K562 (cell line): ENCODE data around the gene BBS5. TPM values are rescaled to one million over a fixed set of nuclear protein-coding genes. Genes with fewer than 3 reads are reported as not detected.
"Not testable (repeated sequence)": the region's sequence is repeated elsewhere in the genome, so short reads cannot be mapped to it uniquely, and the experiment has no call there.

Experiments
- ATAC-seq: fragments of 200-7000 bp; cut with Tn5 transposase; 3 replicates; pipeline ENCODE4 v1.9.1; 2020; ENCODE audit warnings: moderate library complexity
- BruUV-seq: library from RNA; stranded (reverse); fragments of 400-500 nt; replicated peaks from 2 replicates; lab custom pipeline; 2021; lab: Mats Ljungman, UMichigan
- CTCF ChIA-PET: fragments of 300-600 bp; formaldehyde crosslinking; extraction: SDS; loops from one replicate; lab custom pipeline; 2021; ENCODE audit warnings: low intra/inter-chr PET ratio; lab: Yijun Ruan, JAX
- POLR2A ChIA-PET: fragments of 300-600, 350-650 bp; sonication (Branson Sonifier 250); formaldehyde crosslinking; extraction: SDS; loops from one replicate; lab custom pipeline; 2021; ENCODE audit warnings: antibody characterized with exemption, inconsistent platforms; lab: Yijun Ruan, JAX
- DNase-seq, 4 experiments: peaks; one replicate each; pipeline versions ENCODE4 v3.0.0 to v3.0.0-alpha.2; 2011 to 2018; ENCODE audit warnings: low spot score in 3 of 4, mixed read lengths in 3 of 4; ENCODE audit errors: extremely low read depth in 1 of 4
- FAIRE-seq: peaks from 2 replicates; lab custom pipeline; 2011; peaks lifted over from hg19 to GRCh38; lab: Jason Lieb, UNC
- H2AFZ ChIP-seq: 2 replicates; pipeline ENCODE4 v1.6.0; 2011; ENCODE audit warnings: low read depth, low read length, control low read depth, inconsistent platforms
- H3K27ac ChIP-seq: fragments of 200-600 bp; 3 replicates; pipeline ENCODE4 v1.8.0; 2011; ENCODE audit warnings: low read depth, mild to moderate bottlenecking, control low read depth, inconsistent platforms, low read length, moderate library complexity, mixed read lengths; ENCODE audit errors: extremely low read depth
- H3K27me3 ChIP-seq, 2 experiments: fragments of 300-600 bp in 1 of 2; 2 replicates in 1 of 2; 3 replicates in 1 of 2; pipeline versions ENCODE4 v1.6.0 to v1.8.0; 2011; ENCODE audit warnings: inconsistent platforms in 2 of 2, low read length in 2 of 2, mild to moderate bottlenecking in 1 of 2, mixed read lengths in 1 of 2, moderate library complexity in 1 of 2; ENCODE audit not compliant: control insufficient read depth in 2 of 2, insufficient read depth in 2 of 2
- H3K36me3 ChIP-seq: fragments of 300-600 bp; 3 replicates; pipeline ENCODE4 v1.8.0; 2011; ENCODE audit warnings: mild to moderate bottlenecking, low read length, inconsistent platforms; ENCODE audit not compliant: control insufficient read depth, insufficient read depth
- H3K4me1 ChIP-seq, 2 experiments: fragments of 200-600 bp in 1 of 2; replicated peaks in 1 of 2; 2 replicates in 1 of 2; 3 replicates in 1 of 2; pipeline versions ENCODE4 v1.5.1 to v1.8.0; 2011; ENCODE audit warnings: inconsistent platforms in 2 of 2, low read length in 2 of 2, mild to moderate bottlenecking in 1 of 2, mixed read lengths in 1 of 2, moderate library complexity in 1 of 2; ENCODE audit not compliant: control insufficient read depth in 2 of 2, insufficient read depth in 2 of 2
- H3K4me2 ChIP-seq: 2 replicates; pipeline ENCODE4 v1.6.1; 2011; ENCODE audit warnings: low read length, control low read depth, inconsistent platforms, mixed read lengths; ENCODE audit not compliant: insufficient read depth
- H3K4me3 ChIP-seq: fragments of 200-600 bp; sonication (generic), shearing (Covaris generic); 2 replicates; pipeline ENCODE4 v1.5.1; 2016; ENCODE audit warnings: control low read depth, inconsistent platforms
- H3K79me2 ChIP-seq: fragments of 200-600 bp; 3 replicates; pipeline ENCODE4 v1.8.0; 2011; ENCODE audit warnings: low read length, inconsistent platforms; ENCODE audit not compliant: control insufficient read depth, insufficient read depth
- H3K9ac ChIP-seq, 2 experiments: 2 replicates each; pipeline versions ENCODE4 v1.6.0 to v1.6.1; 2011; ENCODE audit warnings: low read depth in 2 of 2, low read length in 2 of 2, control low read depth in 1 of 2, inconsistent platforms in 1 of 2, mild to moderate bottlenecking in 1 of 2, mixed read lengths in 1 of 2; ENCODE audit not compliant: insufficient read depth in 1 of 2
- H3K9me1 ChIP-seq: one replicate; pipeline ENCODE4 v1.6.0; 2011; ENCODE audit warnings: inconsistent platforms, mild to moderate bottlenecking, low read length, moderate library complexity; ENCODE audit not compliant: control insufficient read depth, insufficient read depth
- H3K9me3 ChIP-seq: replicated peaks from 2 replicates; pipeline ENCODE4 v1.5.1; 2011; ENCODE audit warnings: low read depth, low read length, inconsistent platforms; ENCODE audit not compliant: control insufficient read depth, insufficient read depth
- H4K20me1 ChIP-seq: replicated peaks from 2 replicates; pipeline ENCODE4 v1.6.1; 2011; ENCODE audit warnings: low read length, inconsistent platforms, mixed read lengths; ENCODE audit not compliant: control insufficient read depth, insufficient read depth
- HDAC6 ChIP-seq: IDR thresholded peaks from 2 replicates; pipeline ENCODE4 v1.6.1; 2012; ENCODE audit warnings: low read depth, mild to moderate bottlenecking, control low read depth, inconsistent platforms, low read length, moderate library complexity
- MEIS2 ChIP-seq: fragments of 450-650 bp; IDR thresholded peaks from 2 replicates; pipeline ENCODE4 v1.6.1; 2014; ENCODE audit warnings: mild to moderate bottlenecking; ENCODE audit not compliant: partially characterized antibody
- SAFB2 ChIP-seq: fragments of 200-400 bp; formaldehyde crosslinking; IDR thresholded peaks from 2 replicates; pipeline ENCODE4 v1.6.1; 2018; ENCODE audit warnings: borderline replicate concordance, low read length, low read depth, moderate library complexity; ENCODE audit not compliant: severe bottlenecking
- SMARCA5 ChIP-seq: fragments of 450-650 bp; IDR thresholded peaks from 2 replicates; pipeline ENCODE4 v1.6.1; 2016
- ZFP30 ChIP-seq: fragments of 250-450 bp; sonication (Bioruptor Pico); IDR thresholded peaks from 2 replicates; pipeline ENCODE4 v1.8.0; 2022; ENCODE audit warnings: moderate library complexity, mild to moderate bottlenecking, inconsistent platforms, borderline replicate concordance
- WGBS: fragments of 100-300 bp; shearing (Covaris generic); methylation state at CpG from one replicate; pipeline ENCODE4 v1.1.6; 2016; ENCODE audit warnings: low coverage, mixed read lengths; ENCODE audit not compliant: insufficient coverage; ENCODE audit errors: missing lambda C conversion rate; 5-methylcytosine and 5-hydroxymethylcytosine counted together
- in situ Hi-C: fragments of 300-500 bp; cut with MboI; formaldehyde crosslinking; loops from 4 replicates; pipeline ENCODE4 v1.15.0; 2018; ENCODE audit warnings: inconsistent platforms, mixed read lengths
- intact Hi-C: fragments of 100-400 bp; cut with micrococcal nuclease; formaldehyde crosslinking; loops from 2 replicates; pipeline ENCODE4 v1.14.2; 2022
- polyA plus RNA-seq, 8 experiments: library from polyadenylated mRNA; depleted of rRNA in 4 of 8; stranded (reverse) in 5 of 8; unstranded in 3 of 8; fragments of >200 nt; fragmentation: Nextera tagmentation in 2 of 8; fragmentation: Illumina TruSeq in 1 of 8; extraction: Ambion mirVana in 2 of 8; extraction: Trizol in 1 of 8; gene quantifications; 2 replicates each; pipeline versions ENCODE4 v1.2.1 to v1.2.3, GENCODE V29; 2011 to 2014; ENCODE audit warnings: inconsistent platforms in 1 of 8, missing spikeins in 1 of 8
- total RNA-seq, 7 experiments: library from RNA; depleted of rRNA in 6 of 7; stranded (reverse); fragments of >200 nt in 6 of 7; fragmentation: Illumina TruSeq in 2 of 7; extraction: Trizol in 2 of 7; gene quantifications; 2 replicates each; pipeline versions ENCODE4 v1.2.1 to v1.2.3, GENCODE V29; 2011 to 2021; ENCODE audit warnings: low replicate concordance in 1 of 7
- TF ChIP-seq, protein P1 (sequence below), 2 experiments: fragments of 450-650 bp in 1 of 2; sonication (generic) in 1 of 2; formaldehyde crosslinking in 1 of 2; IDR thresholded peaks; 2 replicates each; pipeline versions ENCODE4 v1.7.1 to v1.9.0; 2016 to 2022; ENCODE audit warnings: inconsistent platforms in 1 of 2, mild to moderate bottlenecking in 1 of 2, missing genetic modification reagents in 1 of 2

Gene BBS5
- total and polyA plus RNA-seq, 9 of the 15 experiments (the other 6 are each of a cell fraction or from before 2014, with no cell fraction given) = 0.48 to 6.9 (median 4.3) TPM

GRCh38 chr2:169516488-169516995 is 37.2 kb downstream of the BBS5 start:
- BruUV-seq, H4K20me1 ChIP-seq, POLR2A ChIA-PET, H3K27me3 ChIP-seq, H3K79me2 ChIP-seq, H3K4me1 ChIP-seq, H3K36me3 ChIP-seq, DNase-seq, intact Hi-C loops, H3K4me3 ChIP-seq, H3K27ac ChIP-seq, CTCF ChIA-PET, H3K4me2 ChIP-seq, H3K9ac ChIP-seq, H3K9me1 ChIP-seq, in situ Hi-C loops, ATAC-seq, FAIRE-seq, H2AFZ ChIP-seq, H3K9me3 ChIP-seq: not testable (repeated sequence)
- peak; percentile 11 for TF ChIP-seq MEIS2
- WGBS = 53% methylated on average over 10 of the region's 10 CpGs

DNA sequence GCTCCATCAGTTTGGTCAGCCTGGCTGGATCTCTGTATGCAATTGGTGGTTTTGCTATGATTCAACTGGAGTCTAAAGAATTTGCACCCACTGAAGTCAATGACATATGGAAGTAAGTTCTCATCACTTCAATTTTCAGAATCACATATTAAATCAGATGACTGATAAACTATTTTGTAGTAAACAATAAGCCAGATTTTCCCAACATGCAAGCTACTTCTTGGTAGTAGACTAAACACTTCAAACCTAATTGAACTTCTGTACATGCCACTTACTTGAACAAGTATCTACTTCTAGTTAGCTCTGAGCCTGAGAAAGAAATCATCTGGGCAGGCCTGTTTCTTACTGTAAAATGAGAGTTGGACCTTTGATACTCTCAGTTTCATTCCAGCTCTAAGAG is 41.6 kb downstream of the BBS5 start:
- no peak for FAIRE-seq
- no peak for TF ChIP-seq SAFB2
- TF ChIP-seq, protein P1, sequence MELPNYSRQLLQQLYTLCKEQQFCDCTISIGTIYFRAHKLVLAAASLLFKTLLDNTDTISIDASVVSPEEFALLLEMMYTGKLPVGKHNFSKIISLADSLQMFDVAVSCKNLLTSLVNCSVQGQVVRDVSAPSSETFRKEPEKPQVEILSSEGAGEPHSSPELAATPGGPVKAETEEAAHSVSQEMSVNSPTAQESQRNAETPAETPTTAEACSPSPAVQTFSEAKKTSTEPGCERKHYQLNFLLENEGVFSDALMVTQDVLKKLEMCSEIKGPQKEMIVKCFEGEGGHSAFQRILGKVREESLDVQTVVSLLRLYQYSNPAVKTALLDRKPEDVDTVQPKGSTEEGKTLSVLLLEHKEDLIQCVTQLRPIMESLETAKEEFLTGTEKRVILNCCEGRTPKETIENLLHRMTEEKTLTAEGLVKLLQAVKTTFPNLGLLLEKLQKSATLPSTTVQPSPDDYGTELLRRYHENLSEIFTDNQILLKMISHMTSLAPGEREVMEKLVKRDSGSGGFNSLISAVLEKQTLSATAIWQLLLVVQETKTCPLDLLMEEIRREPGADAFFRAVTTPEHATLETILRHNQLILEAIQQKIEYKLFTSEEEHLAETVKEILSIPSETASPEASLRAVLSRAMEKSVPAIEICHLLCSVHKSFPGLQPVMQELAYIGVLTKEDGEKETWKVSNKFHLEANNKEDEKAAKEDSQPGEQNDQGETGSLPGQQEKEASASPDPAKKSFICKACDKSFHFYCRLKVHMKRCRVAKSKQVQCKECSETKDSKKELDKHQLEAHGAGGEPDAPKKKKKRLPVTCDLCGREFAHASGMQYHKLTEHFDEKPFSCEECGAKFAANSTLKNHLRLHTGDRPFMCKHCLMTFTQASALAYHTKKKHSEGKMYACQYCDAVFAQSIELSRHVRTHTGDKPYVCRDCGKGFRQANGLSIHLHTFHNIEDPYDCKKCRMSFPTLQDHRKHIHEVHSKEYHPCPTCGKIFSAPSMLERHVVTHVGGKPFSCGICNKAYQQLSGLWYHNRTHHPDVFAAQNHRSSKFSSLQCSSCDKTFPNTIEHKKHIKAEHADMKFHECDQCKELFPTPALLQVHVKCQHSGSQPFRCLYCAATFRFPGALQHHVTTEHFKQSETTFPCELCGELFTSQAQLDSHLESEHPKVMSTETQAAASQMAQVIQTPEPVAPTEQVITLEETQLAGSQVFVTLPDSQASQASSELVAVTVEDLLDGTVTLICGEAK (IDR thresholded peaks at IDR 0.05) = no peak
- TF ChIP-seq, protein P1 (CRISPR knock-in tag; IDR thresholded peaks at IDR 0.05) = no peak
- TF ChIP-seq ZFP30 = no peak
- TF ChIP-seq SMARCA5 = no peak
- TF ChIP-seq HDAC6 = no peak

More for the DNA sequence above, 41.6 kb downstream of the BBS5 start:
- Histone ChIP-seq H3K4me1 (peaks cover 0 to 4% of the 10 kb centered on the region in 2 experiments; a peak in 1 of 5 replicates), H4K20me1 (no peaks in the 10 kb centered on the region), H3K27ac (no peak overlapping the region), H3K4me3 (no peak overlapping the region), H3K27me3 (no peaks in the 10 kb centered on the region), H3K79me2 (no peaks in the 10 kb centered on the region), H3K9me3 (no peaks in the 10 kb centered on the region), H3K9me1 (no peaks in the 10 kb centered on the region), H3K4me2 (no peak overlapping the region), H2AFZ (no peak overlapping the region), H3K36me3 (no peaks in the 10 kb centered on the region), H3K9ac (no peak overlapping the region)
- ChIA-PET CTCF (no interaction called here), POLR2A (interaction anchor here (1.6 kb wide), 1 partner anchor 14 kb away, joined by 4 read pairs; no protein-coding TSS in a partner anchor)
- no peak for ATAC-seq
- DNase-seq = no peak
- no TSS peak for BruUV-seq
- in situ Hi-C loops = no loop called here
- intact Hi-C loops = loop anchor here (2.0 to 10.0 kb wide), 2 partner anchors 70 to 406 kb away; no protein-coding TSS in a partner anchor
